ENCODE data around the gene SPEF2.
"Not testable (repeated sequence)": the region's sequence is repeated elsewhere in the genome, so short reads cannot be mapped to it uniquely, and the experiment has no call there.

The SPEF2 gene

DNA sequence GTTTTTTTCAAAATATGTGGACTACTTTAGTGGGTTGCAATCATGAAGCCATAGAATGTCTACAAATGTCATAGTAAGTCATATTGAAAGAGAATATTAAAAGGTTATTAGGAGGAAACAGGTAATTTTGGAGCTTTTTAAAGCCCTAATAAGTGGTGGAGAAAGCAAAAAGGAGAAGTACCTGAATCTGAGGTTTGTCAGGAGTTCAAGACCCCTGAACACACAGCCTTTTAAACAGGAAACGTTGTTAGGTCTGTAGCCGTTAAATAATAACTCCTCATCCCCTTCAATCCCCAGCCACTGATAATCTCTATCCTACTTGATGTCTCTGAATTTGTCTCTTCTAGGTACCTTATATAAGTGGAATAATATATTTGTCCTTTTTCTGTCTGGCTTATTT, 51.1 kb downstream of the SPEF2 start:
- no peak for DNase-seq (ENCODE audit: low spot score)
- TF ChIP-seq, protein P1, sequence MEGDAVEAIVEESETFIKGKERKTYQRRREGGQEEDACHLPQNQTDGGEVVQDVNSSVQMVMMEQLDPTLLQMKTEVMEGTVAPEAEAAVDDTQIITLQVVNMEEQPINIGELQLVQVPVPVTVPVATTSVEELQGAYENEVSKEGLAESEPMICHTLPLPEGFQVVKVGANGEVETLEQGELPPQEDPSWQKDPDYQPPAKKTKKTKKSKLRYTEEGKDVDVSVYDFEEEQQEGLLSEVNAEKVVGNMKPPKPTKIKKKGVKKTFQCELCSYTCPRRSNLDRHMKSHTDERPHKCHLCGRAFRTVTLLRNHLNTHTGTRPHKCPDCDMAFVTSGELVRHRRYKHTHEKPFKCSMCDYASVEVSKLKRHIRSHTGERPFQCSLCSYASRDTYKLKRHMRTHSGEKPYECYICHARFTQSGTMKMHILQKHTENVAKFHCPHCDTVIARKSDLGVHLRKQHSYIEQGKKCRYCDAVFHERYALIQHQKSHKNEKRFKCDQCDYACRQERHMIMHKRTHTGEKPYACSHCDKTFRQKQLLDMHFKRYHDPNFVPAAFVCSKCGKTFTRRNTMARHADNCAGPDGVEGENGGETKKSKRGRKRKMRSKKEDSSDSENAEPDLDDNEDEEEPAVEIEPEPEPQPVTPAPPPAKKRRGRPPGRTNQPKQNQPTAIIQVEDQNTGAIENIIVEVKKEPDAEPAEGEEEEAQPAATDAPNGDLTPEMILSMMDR (IDR thresholded peaks at IDR 0.05; ENCODE audit: extremely low read depth, missing control alignments), result no peak

DNA sequence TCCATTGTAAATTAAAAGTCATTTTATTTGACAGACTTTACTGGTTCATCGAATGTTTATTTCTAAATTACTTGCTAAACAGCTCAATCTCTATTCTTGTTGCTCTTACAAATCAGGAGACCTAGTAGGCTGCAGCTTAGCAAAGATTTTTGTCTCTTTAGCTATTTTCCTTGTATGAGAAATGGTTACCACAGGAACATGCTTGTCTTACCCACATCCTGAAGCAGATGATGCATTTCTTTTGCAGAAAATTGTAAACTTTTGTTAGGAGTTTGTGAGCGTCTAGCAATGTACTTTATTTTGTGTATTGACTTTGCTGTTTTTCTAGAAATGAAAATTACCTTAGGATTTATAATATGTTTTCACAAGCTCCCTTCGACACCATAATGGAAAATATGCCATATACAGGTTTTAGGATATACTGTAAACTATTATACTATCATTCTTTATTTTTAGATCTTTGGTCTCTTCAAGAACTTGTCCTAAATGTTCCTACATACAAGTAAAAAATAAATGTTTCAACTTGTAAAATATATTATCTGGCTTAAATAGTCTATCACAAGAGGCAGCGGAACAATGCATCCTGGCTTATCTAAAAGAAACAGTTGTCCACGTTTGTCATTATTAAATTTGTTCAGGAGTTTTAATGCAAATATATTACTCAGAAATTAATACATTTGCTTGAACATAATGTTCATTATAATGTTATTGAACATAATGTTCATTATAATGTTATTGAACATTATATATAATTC, 54.1 kb downstream of the SPEF2 start:
- TF ChIP-seq, protein P1 (IDR thresholded peaks at IDR 0.05; ENCODE audit: extremely low read depth, missing control alignments), result no peak
- no peak for DNase-seq (ENCODE audit: low spot score)

DNA sequence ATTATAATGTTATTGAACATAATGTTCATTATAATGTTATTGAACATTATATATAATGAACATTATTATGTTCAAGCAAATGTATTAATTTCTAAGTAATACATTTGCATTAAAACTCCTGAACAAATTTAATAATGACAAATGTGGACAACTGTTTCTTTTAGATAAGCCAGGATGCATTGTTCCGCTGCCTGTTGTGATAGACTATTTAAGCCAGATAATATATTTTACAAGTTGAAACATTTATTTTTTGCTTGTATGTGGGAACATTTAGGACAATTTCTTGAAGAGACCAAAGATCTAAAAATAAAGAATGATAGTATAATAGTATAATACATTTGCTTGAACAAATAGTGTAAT, 54.6 kb downstream of the SPEF2 start:
- not testable (repeated sequence) for DNase-seq (ENCODE audit: low spot score)

DNA sequence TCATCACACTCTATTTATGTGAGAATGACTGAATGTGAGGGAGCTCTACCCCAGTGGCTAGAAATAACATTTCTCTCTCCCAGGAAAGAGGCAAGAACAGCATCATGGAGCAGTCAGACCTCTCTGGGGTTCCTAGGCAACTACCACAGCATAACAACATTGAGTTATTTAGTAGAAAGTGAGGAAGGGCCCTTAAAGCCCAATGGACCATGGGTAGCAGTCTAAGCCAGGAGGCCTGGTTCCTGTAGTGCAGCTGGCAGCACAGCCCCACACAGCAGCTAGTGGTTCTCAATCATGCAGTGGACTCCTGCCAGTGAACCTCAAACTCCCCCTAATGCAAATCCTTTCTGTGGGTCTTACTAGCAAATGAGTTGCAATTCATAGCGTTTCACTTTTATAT, 55.3 kb downstream of the SPEF2 start:
- DNase-seq (ENCODE audit: low spot score), result no peak

DNA sequence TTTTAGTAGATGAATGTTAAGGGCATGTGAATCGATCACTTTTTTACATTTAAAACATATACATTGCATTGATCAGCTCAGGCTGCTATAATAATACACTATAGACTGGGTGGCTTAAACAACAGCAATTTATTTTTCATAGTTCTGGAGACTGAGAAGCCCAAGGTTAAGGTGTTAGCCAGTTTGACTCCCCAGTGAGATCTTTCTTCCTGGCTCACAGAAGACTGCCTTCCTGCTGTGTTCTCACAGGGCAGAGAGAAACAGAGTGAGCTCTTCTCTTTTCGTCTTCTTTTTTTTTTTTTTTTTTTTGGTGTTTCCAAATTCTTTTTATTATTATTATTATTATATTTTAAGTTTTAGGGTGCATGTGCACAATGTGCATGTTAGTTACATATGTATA, 56.4 kb downstream of the SPEF2 start:
- DNase-seq (ENCODE audit: low spot score), result no peak
- TF ChIP-seq, protein P1 (IDR thresholded peaks at IDR 0.05; ENCODE audit: extremely low read depth, missing control alignments), result no peak

More for the DNA sequence above, 55.3 kb downstream of the SPEF2 start:
- TF ChIP-seq, protein P1 (IDR thresholded peaks at IDR 0.05; ENCODE audit: extremely low read depth, missing control alignments), result no peak

DNA sequence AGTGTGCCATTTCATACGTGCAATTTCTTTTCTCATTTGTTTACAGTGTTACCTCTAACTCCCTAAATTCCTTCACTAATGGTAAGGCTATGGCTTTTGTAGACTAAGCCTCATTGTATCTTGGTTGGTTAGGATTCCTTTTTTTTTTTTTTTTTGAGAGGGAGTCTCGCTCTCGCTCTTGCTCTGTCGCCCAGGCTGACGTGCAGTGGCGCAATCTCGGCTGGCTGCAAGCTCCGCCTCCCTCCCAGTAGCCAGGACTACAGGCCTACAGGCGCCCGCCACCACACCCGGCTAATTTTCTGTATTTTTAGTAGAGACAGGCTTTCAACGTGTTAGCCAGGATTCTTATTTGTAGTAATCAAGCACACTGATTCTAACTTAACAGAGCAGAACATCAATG, 57.7 kb downstream of the SPEF2 start:
- TF ChIP-seq, protein P1 (IDR thresholded peaks at IDR 0.05; ENCODE audit: extremely low read depth, missing control alignments), result no peak
- no peak for DNase-seq (ENCODE audit: low spot score)

DNA sequence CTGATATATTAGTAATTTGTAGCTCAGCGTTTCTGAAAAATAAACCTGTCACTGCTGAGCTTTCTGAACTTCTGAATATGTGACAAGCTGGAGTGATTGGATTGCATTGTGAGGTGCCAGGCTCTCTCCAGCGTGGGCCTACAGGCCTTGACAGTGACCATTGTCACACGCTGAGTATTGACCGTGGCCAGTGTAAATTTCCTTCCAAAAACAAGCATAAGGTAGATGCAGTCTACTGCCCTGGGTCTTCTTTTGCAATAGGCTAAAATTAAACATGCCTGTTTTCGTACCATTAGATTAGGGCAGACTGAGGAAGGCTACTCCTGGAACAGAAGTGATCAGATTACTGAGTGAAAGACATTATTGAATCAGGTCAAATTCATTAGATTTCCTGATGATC, 60.2 kb downstream of the SPEF2 start:
- DNase-seq (ENCODE audit: low spot score), result no peak
- TF ChIP-seq, protein P1 (IDR thresholded peaks at IDR 0.05; ENCODE audit: extremely low read depth, missing control alignments), result no peak

DNA sequence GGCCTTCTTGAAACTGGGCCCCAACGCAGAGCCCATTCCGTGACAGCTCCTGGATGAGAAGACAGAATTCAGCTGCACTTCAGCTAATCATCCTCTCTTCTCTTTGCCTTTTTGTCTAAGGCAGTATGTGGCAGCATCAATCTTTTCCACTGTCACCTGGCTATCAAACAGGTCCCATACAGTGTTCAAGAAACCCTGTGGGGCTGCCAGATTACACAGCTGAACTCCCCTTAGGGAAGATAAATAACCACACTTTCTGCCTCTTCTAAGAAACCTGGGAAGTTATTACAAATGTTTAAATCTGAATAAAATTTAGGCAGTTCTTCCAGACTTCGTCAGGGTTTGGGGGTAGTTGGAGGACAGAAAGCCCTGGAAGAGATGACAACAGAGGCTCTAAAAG, 61.0 kb downstream of the SPEF2 start:
- no peak for DNase-seq (ENCODE audit: low spot score)

More for the DNA sequence above, 61.0 kb downstream of the SPEF2 start:
- TF ChIP-seq, protein P1 (IDR thresholded peaks at IDR 0.05; ENCODE audit: extremely low read depth, missing control alignments), result no peak

All from GM20000 (cell line).